ENCODE data around the gene CLEC20A. TPM values are rescaled to one million over a fixed set of nuclear protein-coding genes. Genes with fewer than 3 reads are reported as not detected.

CLEC20A gene
- total and polyA plus RNA-seq, 2 of the 8 experiments (the other 6 are each of a cell fraction or from before 2014, with no cell fraction given), result not detected

DNA sequence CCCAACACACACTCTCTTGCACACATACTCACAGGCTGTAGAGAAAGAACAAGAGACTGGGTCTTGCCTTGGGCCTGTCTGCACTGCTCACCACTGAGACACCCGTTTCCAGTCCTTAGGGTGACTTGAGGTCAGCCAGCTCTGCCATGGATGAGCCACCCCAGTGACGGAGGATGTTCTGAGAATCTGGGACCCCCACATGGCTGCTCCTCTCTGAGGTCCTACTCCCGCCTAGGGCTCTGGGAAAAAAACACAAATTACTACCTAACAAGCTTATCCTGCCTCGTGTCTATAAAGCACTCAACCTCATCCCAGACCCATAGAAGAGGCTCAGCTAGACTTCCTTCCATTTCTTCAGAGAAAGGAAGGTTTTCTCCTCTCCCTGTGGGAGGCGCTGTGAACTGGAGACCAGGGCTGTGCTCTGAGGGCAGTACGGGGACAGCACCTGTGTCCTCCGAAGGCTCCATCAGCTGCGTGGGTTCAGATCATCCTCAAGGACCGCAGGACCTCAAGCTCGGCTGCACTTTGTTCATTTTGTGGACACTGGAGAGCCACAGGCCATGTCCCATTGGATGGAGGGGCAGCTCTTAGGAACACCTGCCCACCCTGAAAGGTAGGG lies 4.3 kb upstream of the CLEC20A start (continued):
- TF ChIP-seq, protein P1, sequence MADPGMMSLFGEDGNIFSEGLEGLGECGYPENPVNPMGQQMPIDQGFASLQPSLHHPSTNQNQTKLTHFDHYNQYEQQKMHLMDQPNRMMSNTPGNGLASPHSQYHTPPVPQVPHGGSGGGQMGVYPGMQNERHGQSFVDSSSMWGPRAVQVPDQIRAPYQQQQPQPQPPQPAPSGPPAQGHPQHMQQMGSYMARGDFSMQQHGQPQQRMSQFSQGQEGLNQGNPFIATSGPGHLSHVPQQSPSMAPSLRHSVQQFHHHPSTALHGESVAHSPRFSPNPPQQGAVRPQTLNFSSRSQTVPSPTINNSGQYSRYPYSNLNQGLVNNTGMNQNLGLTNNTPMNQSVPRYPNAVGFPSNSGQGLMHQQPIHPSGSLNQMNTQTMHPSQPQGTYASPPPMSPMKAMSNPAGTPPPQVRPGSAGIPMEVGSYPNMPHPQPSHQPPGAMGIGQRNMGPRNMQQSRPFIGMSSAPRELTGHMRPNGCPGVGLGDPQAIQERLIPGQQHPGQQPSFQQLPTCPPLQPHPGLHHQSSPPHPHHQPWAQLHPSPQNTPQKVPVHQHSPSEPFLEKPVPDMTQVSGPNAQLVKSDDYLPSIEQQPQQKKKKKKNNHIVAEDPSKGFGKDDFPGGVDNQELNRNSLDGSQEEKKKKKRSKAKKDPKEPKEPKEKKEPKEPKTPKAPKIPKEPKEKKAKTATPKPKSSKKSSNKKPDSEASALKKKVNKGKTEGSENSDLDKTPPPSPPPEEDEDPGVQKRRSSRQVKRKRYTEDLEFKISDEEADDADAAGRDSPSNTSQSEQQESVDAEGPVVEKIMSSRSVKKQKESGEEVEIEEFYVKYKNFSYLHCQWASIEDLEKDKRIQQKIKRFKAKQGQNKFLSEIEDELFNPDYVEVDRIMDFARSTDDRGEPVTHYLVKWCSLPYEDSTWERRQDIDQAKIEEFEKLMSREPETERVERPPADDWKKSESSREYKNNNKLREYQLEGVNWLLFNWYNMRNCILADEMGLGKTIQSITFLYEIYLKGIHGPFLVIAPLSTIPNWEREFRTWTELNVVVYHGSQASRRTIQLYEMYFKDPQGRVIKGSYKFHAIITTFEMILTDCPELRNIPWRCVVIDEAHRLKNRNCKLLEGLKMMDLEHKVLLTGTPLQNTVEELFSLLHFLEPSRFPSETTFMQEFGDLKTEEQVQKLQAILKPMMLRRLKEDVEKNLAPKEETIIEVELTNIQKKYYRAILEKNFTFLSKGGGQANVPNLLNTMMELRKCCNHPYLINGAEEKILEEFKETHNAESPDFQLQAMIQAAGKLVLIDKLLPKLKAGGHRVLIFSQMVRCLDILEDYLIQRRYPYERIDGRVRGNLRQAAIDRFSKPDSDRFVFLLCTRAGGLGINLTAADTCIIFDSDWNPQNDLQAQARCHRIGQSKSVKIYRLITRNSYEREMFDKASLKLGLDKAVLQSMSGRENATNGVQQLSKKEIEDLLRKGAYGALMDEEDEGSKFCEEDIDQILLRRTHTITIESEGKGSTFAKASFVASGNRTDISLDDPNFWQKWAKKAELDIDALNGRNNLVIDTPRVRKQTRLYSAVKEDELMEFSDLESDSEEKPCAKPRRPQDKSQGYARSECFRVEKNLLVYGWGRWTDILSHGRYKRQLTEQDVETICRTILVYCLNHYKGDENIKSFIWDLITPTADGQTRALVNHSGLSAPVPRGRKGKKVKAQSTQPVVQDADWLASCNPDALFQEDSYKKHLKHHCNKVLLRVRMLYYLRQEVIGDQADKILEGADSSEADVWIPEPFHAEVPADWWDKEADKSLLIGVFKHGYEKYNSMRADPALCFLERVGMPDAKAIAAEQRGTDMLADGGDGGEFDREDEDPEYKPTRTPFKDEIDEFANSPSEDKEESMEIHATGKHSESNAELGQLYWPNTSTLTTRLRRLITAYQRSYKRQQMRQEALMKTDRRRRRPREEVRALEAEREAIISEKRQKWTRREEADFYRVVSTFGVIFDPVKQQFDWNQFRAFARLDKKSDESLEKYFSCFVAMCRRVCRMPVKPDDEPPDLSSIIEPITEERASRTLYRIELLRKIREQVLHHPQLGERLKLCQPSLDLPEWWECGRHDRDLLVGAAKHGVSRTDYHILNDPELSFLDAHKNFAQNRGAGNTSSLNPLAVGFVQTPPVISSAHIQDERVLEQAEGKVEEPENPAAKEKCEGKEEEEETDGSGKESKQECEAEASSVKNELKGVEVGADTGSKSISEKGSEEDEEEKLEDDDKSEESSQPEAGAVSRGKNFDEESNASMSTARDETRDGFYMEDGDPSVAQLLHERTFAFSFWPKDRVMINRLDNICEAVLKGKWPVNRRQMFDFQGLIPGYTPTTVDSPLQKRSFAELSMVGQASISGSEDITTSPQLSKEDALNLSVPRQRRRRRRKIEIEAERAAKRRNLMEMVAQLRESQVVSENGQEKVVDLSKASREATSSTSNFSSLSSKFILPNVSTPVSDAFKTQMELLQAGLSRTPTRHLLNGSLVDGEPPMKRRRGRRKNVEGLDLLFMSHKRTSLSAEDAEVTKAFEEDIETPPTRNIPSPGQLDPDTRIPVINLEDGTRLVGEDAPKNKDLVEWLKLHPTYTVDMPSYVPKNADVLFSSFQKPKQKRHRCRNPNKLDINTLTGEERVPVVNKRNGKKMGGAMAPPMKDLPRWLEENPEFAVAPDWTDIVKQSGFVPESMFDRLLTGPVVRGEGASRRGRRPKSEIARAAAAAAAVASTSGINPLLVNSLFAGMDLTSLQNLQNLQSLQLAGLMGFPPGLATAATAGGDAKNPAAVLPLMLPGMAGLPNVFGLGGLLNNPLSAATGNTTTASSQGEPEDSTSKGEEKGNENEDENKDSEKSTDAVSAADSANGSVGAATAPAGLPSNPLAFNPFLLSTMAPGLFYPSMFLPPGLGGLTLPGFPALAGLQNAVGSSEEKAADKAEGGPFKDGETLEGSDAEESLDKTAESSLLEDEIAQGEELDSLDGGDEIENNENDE (IDR thresholded peaks at IDR 0.05; ENCODE audit: insufficient replicate concordance, low read length), result no peak
- TF ChIP-seq EZH2 (IDR thresholded peaks at IDR 0.05; ENCODE audit: low read depth, low read length, severe bottlenecking), result no peak
- TF ChIP-seq, protein P2, sequence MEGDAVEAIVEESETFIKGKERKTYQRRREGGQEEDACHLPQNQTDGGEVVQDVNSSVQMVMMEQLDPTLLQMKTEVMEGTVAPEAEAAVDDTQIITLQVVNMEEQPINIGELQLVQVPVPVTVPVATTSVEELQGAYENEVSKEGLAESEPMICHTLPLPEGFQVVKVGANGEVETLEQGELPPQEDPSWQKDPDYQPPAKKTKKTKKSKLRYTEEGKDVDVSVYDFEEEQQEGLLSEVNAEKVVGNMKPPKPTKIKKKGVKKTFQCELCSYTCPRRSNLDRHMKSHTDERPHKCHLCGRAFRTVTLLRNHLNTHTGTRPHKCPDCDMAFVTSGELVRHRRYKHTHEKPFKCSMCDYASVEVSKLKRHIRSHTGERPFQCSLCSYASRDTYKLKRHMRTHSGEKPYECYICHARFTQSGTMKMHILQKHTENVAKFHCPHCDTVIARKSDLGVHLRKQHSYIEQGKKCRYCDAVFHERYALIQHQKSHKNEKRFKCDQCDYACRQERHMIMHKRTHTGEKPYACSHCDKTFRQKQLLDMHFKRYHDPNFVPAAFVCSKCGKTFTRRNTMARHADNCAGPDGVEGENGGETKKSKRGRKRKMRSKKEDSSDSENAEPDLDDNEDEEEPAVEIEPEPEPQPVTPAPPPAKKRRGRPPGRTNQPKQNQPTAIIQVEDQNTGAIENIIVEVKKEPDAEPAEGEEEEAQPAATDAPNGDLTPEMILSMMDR (IDR thresholded peaks at IDR 0.05; ENCODE audit: control extremely low read depth in 1 of 3, insufficient read depth in 1 of 3, low read depth in 1 of 3, low read length in 3 of 3), result peak; percentile 49 to 70 (median 66)
- no peak for TF ChIP-seq SUZ12 (IDR thresholded peaks at IDR 0.05; ENCODE audit: low read length)
- no peak for TF ChIP-seq ASH2L (IDR thresholded peaks at IDR 0.05; ENCODE audit: low read length)
- no peak for TF ChIP-seq TEAD4 (IDR thresholded peaks at IDR 0.05; ENCODE audit: low read depth, low read length)

All from H1 (cell line).